Epithelial cell of proximal tubule (primary cell): ENCODE measurements around the gene FCAMR. TPM values are rescaled to one million over a fixed set of nuclear protein-coding genes. Genes with fewer than 3 reads are reported as not detected.
A peak's percentile ranks its signal among the peaks of the same experiment; 100 is the strongest.

Source experiments
- DNase-seq: peaks from one replicate; pipeline ENCODE4 v3.0.0-alpha.2; 2011; ENCODE audit warnings: low read depth
- H3K4me3 ChIP-seq: 2 replicates; pipeline ENCODE4 v1.5.1; 2011; ENCODE audit warnings: low read depth, mild to moderate bottlenecking, low read length
- total RNA-seq: library from RNA; depleted of rRNA; stranded (reverse); fragments of >200 nt; gene quantifications from 2 replicates; pipeline ENCODE4 v1.2.3, GENCODE V29; 2015
- TF ChIP-seq, protein P1 (sequence below): conservative IDR thresholded peaks from 2 replicates; pipeline ENCODE4 v1.5.1; 2012; ENCODE audit warnings: low read depth, mild to moderate bottlenecking, low read length

Gene FCAMR
- total RNA-seq, 1 donor from 2014 or later, result 0.29 TPM

DNA sequence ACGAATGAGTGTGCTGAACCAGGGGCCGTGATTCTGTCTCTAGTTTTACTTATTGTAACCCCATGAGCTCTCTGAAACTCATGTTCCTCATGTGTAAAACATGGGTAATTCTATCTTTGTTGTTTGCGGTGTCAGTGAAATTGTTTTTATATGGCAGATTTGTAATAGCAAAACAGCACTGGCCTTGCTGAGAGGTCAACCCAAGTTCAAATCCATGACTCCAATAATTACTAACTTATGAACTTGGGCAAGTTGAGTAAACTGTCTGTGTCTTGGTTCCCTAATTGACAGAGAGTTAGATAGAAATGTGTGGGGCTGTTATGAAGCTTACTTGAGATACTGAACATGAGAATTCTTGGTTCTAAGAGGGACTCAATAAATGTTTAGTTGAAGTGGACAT, 44.5 kb upstream of the FCAMR start:
- no peak for DNase-seq
- TF ChIP-seq, protein P1, sequence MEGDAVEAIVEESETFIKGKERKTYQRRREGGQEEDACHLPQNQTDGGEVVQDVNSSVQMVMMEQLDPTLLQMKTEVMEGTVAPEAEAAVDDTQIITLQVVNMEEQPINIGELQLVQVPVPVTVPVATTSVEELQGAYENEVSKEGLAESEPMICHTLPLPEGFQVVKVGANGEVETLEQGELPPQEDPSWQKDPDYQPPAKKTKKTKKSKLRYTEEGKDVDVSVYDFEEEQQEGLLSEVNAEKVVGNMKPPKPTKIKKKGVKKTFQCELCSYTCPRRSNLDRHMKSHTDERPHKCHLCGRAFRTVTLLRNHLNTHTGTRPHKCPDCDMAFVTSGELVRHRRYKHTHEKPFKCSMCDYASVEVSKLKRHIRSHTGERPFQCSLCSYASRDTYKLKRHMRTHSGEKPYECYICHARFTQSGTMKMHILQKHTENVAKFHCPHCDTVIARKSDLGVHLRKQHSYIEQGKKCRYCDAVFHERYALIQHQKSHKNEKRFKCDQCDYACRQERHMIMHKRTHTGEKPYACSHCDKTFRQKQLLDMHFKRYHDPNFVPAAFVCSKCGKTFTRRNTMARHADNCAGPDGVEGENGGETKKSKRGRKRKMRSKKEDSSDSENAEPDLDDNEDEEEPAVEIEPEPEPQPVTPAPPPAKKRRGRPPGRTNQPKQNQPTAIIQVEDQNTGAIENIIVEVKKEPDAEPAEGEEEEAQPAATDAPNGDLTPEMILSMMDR, result no peak
- H3K4me3 ChIP-seq, result no peak overlapping the region

DNA sequence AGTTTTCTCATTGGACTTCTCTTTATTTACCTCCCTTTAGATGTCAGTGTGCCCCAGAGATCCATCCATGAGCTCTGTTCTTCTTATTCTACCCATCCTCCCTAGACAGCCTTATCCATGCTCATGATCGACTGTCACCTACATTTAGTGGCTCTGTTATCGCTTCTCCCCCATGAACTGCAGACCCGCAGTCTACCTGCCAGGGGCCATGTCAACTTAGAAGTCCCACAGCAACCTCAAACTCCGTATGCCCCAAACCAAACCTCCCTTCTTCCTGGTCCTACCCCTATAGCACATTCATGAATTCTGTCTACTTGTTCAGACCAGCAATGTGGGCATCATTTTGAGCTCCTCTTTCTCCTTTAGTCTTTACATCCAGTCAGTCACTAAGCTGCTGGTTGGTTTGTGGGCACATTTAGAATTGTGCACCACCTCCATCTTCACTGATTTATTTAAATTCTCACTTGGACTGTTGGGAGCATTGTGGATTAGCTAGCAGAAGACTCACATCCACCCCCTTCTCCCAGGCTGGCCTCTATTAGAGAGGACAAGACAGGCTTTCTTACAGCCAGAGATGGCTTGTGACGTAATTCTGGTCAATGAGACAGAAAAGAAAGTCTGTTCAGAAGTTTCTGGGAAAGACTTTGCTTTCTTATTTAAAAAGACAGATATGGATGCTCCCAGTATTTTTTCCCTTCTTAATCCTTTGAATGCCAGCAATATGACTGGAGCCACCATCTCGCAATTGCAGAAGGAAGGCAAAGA, 43.2 kb upstream of the FCAMR start:
- H3K4me3 ChIP-seq, result no peak overlapping the region
- TF ChIP-seq, protein P1, result no peak
- DNase-seq, result no peak

DNA sequence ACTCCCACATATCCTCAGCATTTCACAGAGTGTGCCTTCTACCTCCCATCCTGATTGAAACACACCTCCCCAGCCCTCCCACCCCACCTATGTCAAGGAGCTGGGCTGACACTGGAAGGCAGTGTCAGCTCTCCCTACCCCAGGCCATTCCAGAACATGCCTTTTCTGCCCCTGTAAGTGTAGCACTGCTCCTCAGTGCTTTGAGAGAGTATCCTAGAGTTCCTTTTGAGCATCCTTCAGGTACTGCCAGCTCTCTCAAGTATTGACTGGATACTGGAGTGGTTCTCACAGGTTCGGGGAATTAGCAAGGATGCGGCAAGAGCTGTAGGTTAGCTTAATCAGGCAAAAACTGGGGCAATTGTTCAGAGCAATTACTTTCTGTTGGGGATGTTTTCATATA, 40.5 kb upstream of the FCAMR start:
- TF ChIP-seq, protein P1, result no peak
- H3K4me3 ChIP-seq, result no peak overlapping the region
- DNase-seq, result no peak

GRCh38 chr1:207009945-207010344, 39.7 kb upstream of the FCAMR start:
- DNase-seq, result no peak
- H3K4me3 ChIP-seq, result no peak overlapping the region
- TF ChIP-seq, protein P1, result no peak

DNA sequence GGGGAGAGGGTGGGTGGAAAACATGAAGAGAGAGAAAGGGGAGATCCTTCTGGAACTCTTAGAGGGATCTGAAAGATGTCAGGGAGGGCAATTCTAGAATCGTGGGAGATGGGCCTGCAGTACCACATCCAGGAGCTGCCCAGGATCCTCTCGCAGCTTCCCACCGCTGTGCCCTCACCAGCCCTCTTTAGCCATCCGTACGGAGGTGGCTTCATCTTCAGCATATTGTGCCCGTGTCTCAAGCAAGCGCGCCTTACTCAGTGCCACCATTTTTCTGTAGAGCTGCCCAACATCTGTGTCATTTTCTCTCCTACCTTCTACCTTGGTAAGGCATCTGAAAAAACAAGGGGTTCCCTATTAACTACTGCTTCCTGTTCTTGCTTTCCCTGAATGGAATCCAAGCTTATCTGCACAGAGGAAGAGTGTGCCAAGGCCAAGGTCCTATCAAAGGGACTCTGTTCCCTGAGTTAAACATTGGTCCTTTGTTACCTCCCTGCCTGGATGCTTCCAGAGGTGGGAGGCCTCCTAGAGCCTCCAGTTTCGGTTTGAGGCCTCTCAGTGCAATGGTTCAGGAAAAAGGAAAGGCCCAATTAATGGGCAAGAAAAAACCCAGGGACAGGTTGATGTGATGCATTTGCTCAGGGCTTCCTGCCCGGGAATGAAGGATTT, 39.1 kb upstream of the FCAMR start:
- DNase-seq, result no peak
- H3K4me3 ChIP-seq, result no peak overlapping the region
- TF ChIP-seq, protein P1, result no peak

DNA sequence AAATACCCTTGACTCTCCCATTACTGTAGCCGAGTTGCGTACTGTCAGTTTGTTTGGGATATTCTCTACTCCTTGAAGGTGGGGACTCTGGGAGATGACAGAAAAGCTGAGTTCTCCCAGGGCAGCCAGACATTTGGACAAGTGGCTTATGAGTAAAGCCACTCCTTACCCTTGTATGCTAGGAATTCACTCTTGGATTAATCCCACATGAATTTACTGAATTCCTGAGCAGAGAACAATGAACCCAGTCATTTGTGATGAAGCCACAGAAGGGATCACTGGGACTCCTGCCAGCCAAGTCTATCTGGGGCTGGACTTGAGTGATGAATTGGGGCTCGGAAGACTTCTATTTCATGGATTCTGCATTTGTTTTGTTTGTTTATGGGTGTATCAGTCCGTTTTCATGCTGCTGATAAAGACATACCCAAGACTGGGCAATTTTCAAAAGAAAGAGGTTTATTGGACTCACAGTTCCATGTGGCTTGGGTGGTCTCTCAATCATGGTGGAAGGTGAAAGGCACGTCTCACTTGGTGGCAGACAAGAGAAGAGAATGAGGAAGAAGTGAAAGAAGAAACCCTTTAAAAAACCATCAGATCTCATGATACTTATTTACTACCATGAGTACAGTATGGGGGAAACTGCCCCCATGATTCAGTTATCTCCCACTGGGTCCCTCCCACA, 37.2 kb upstream of the FCAMR start:
- H3K4me3 ChIP-seq, result no peak overlapping the region
- TF ChIP-seq, protein P1, result no peak
- DNase-seq, result peak; percentile 93
